ENCODE data around the gene RYR1. TPM values are rescaled to one million over a fixed set of nuclear protein-coding genes. Genes with fewer than 3 reads are reported as not detected.

The RYR1 gene
- total and polyA plus RNA-seq, 2 donors (not counting 1 experiment from before 2014, with no cell fraction given) = 0.43 to 3.8 TPM

- Mint-ChIP-seq H3K27ac (no peak overlapping the region), H3K4me3 (no peak overlapping the region), H3K4me1 (no peaks in the 10 kb centered on the region), H3K9me3 (ENCODE audit: insufficient read depth) (peaks cover 3% of the 10 kb centered on the region), H3K27me3 (peaks cover 25% of the 10 kb centered on the region)
- H2AFZ ChIP-seq (ENCODE audit: insufficient read depth, low read depth, low read length, poor library complexity, severe bottlenecking) = no peak overlapping the region
- H3K36me3 ChIP-seq (replicated peaks in 1 of 2; ENCODE audit: control extremely low read depth in 1 of 2, control insufficient read depth in 1 of 2, extremely low read depth in 1 of 2, insufficient read depth in 2 of 2, low read length in 1 of 2) = no peaks in the 10 kb centered on the region
- H3K4me2 ChIP-seq (replicated peaks; ENCODE audit: low read depth, low read length, poor library complexity, severe bottlenecking) = no peak overlapping the region
- intact Hi-C loops (cut with micrococcal nuclease) = no loop called here
- peaks cover 0 to 3% (median under 1%) of the 10 kb centered on the region in 4 experiments for H3K27me3 ChIP-seq (replicated peaks in 1 of 4; ENCODE audit: control extremely low read depth in 1 of 4, control insufficient read depth in 3 of 4, insufficient read depth in 4 of 4, low read length in 3 of 4)
- WGBS (ENCODE audit: insufficient coverage) = 91% methylated on average over 24 of the region's 24 CpGs
- H3K9me3 ChIP-seq (ENCODE audit: control extremely low read depth in 1 of 3, control insufficient read depth in 2 of 3, insufficient read depth in 1 of 3, low read length in 2 of 3) = no peaks in the 10 kb centered on the region
- CTCF ChIA-PET = no interaction called here
- no peaks in the 10 kb centered on the region for H4K20me1 ChIP-seq (ENCODE audit: control insufficient read depth, insufficient read depth, low read length, poor library complexity, severe bottlenecking)
- H3K4me1 ChIP-seq (ENCODE audit: control insufficient read depth in 2 of 2, insufficient read depth in 2 of 2, low read length in 2 of 2) = no peaks in the 10 kb centered on the region
- ATAC-seq (ENCODE audit: low read depth) = no peak
- H3K4me3 ChIP-seq (ENCODE audit: control extremely low read depth in 1 of 5, extremely low read depth in 1 of 5, insufficient read depth in 1 of 5, low read depth in 2 of 5, low read length in 4 of 5) = no peak overlapping the region
- no peaks in the 10 kb centered on the region for H3K79me2 ChIP-seq (ENCODE audit: control insufficient read depth, insufficient read depth, low read length)
- no peak for DNase-seq
- TF ChIP-seq CTCF (IDR thresholded peaks at IDR 0.05) (no peak), EZH2 (IDR thresholded peaks at IDR 0.05; ENCODE audit: borderline replicate concordance, insufficient read depth, low read depth, low read length, poor library complexity, severe bottlenecking) (no peak)
- no peak overlapping the region for H3K9ac ChIP-seq (ENCODE audit: low read length)
- H3K27ac ChIP-seq (ENCODE audit: low read length in 2 of 2) = no peak overlapping the region
- POLR2A ChIA-PET = no interaction called here
Measured at GRCh38 chr19:38483016-38483630, 49.6 kb downstream of the RYR1 start.

- CTCF ChIA-PET = no interaction called here
- POLR2A ChIA-PET = no interaction called here
Measured at GRCh38 chr19:38484747-38485146, 51.3 kb downstream of the RYR1 start.

More at GRCh38 chr19:38484747-38485146, 51.3 kb downstream of the RYR1 start:
- DNase-seq (no peak), ATAC-seq (ENCODE audit: low read depth) (no peak)
- TF ChIP-seq EZH2 (IDR thresholded peaks at IDR 0.05; ENCODE audit: borderline replicate concordance, insufficient read depth, low read depth, low read length, poor library complexity, severe bottlenecking) (no peak), CTCF (IDR thresholded peaks at IDR 0.05) (no peak)
- no peak overlapping the region for H2AFZ ChIP-seq (ENCODE audit: insufficient read depth, low read depth, low read length, poor library complexity, severe bottlenecking)
- H3K4me3 ChIP-seq (ENCODE audit: control extremely low read depth in 1 of 5, extremely low read depth in 1 of 5, insufficient read depth in 1 of 5, low read depth in 2 of 5, low read length in 4 of 5) = no peak overlapping the region
- H3K27me3 ChIP-seq (replicated peaks in 1 of 4; ENCODE audit: control extremely low read depth in 1 of 4, control insufficient read depth in 3 of 4, insufficient read depth in 4 of 4, low read length in 3 of 4) = peaks cover 0 to 3% (median under 1%) of the 10 kb centered on the region in 4 experiments
- H3K9me3 ChIP-seq (ENCODE audit: control extremely low read depth in 1 of 3, control insufficient read depth in 2 of 3, insufficient read depth in 1 of 3, low read length in 2 of 3) = no peaks in the 10 kb centered on the region
- no peak overlapping the region for H3K4me2 ChIP-seq (replicated peaks; ENCODE audit: low read depth, low read length, poor library complexity, severe bottlenecking)
- intact Hi-C loops (cut with micrococcal nuclease) = no loop called here
- Mint-ChIP-seq H3K4me1 (no peaks in the 10 kb centered on the region), H3K27ac (no peak overlapping the region), H3K9me3 (ENCODE audit: insufficient read depth) (peaks cover 3% of the 10 kb centered on the region), H3K27me3 (peaks cover 35% of the 10 kb centered on the region), H3K4me3 (no peak overlapping the region)
- WGBS (ENCODE audit: insufficient coverage) = no CpG with 5 or more reads among the region's 2 CpGs
- no peaks in the 10 kb centered on the region for H3K36me3 ChIP-seq (replicated peaks in 1 of 2; ENCODE audit: control extremely low read depth in 1 of 2, control insufficient read depth in 1 of 2, extremely low read depth in 1 of 2, insufficient read depth in 2 of 2, low read length in 1 of 2)
- H4K20me1 ChIP-seq (ENCODE audit: control insufficient read depth, insufficient read depth, low read length, poor library complexity, severe bottlenecking) = no peaks in the 10 kb centered on the region
- H3K27ac ChIP-seq (ENCODE audit: low read length in 2 of 2) = no peak overlapping the region
- H3K79me2 ChIP-seq (ENCODE audit: control insufficient read depth, insufficient read depth, low read length) = no peaks in the 10 kb centered on the region
- no peaks in the 10 kb centered on the region for H3K4me1 ChIP-seq (ENCODE audit: control insufficient read depth in 2 of 2, insufficient read depth in 2 of 2, low read length in 2 of 2)
- H3K9ac ChIP-seq (ENCODE audit: low read length) = no peak overlapping the region

Measured in B cell (primary cell).